GM12872 (cell line): ENCODE results near the gene ZNF554.

Experiments
- TF ChIP-seq, protein P1 (sequence below): IDR thresholded peaks from 3 replicates; pipeline ENCODE4 v1.5.1; 2011; ENCODE audit warnings: low read depth, mild to moderate bottlenecking, low read length, moderate library complexity; ENCODE audit not compliant: insufficient read depth

The ZNF554 gene

DNA sequence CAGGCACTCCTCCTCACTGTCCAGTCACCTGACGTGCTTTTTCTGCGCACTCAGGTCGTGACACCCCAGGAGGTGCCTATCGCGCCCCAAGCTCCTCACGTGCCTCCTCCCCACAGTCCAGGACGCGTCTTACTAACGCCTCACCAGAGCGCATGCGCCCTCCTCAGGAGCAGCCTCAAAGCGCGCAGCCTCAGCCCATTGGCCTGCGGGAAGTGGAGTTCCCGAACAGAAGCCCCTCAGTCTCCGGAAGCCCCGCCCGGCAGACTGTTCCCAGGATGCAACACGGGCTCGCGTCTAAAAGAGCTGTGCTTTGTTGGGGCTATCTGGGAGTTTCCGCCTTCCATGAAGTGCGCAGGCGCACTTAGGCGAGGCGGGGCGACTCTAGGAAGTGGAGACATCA is 39.2 kb downstream of the ZNF554 start:
- TF ChIP-seq, protein P1, sequence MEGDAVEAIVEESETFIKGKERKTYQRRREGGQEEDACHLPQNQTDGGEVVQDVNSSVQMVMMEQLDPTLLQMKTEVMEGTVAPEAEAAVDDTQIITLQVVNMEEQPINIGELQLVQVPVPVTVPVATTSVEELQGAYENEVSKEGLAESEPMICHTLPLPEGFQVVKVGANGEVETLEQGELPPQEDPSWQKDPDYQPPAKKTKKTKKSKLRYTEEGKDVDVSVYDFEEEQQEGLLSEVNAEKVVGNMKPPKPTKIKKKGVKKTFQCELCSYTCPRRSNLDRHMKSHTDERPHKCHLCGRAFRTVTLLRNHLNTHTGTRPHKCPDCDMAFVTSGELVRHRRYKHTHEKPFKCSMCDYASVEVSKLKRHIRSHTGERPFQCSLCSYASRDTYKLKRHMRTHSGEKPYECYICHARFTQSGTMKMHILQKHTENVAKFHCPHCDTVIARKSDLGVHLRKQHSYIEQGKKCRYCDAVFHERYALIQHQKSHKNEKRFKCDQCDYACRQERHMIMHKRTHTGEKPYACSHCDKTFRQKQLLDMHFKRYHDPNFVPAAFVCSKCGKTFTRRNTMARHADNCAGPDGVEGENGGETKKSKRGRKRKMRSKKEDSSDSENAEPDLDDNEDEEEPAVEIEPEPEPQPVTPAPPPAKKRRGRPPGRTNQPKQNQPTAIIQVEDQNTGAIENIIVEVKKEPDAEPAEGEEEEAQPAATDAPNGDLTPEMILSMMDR = no peak

DNA sequence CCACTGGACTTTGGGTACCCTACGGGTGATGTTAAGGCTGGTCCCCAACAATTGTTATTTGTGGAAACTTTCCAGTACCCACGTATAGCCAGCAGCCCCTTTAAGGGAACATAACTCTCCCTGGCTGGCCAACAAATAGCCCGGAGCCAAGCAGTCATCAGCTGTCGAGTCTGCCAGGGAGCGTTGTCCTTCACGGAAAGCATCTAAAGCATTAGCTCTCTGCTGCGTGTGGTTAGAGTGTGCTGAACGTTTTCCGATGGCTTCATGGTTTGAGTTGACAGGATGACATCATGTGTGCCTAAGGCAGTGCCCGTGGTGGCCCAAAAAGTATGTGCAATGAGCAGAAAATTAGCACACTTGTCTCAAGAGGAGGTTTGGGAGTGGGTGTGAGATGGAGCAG is 44.1 kb downstream of the ZNF554 start:
- TF ChIP-seq, protein P1 = no peak

DNA sequence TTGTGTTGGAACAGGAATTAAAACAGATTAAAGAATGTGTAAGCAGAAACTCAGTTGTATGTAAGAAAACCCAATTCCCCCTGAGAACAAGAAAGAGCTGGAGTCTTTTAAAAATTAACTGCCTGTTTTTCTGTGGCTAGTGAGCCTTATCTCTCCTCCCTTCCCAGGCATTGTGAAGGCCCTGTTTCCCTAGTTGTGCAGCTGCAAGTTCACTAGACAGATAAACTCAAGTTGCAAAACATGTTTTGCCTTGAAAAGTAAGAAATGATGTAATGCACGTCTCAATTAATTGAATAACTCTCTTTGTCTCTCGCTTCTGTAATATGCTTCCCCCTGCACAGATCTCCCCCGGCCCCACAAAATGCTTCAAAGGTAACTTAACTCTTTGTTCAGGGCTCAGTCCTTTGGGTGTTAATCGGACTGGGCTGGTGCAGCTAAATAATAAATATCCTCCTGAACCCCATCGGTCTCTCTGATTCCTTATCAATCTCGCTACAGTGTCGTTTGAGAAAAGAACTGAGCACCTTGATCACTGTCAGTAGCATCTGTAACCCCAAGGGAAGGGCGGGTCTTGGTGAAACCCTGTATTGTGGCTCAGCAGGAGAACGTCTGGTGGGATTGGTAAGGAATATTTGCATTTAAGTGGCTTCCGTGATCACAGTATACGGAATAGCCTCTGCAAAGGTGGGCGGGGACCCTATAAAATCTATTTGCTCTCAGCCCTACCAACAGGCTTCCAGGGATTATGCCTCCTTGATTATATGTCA is 45.8 kb downstream of the ZNF554 start:
- TF ChIP-seq, protein P1 = no peak

DNA sequence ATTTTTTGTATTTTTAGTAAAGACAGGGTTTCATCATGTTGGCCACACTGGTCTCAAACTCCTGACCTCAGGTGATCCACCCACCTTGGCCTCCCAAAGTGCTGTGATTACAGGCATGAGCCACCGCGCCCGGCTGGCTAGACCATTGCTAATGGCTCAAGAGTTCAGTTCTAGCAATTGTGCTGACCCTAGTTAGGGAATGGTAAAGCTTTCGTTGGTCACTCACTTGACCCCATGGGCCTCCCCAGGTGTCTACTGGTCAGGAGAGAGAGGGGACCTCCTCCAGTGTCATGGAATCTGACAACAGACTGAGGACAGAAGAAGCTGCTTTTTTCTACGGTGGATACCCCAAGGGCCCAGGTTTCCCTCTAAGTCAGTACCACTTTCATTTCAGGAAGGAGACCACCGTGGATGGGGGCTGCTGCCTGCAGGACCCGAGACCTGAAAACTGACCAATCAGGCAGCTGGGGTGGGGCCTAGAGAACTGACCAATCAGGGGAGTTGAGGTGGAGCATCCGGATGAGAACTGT is 46.9 kb downstream of the ZNF554 start:
- TF ChIP-seq, protein P1 = no peak

DNA sequence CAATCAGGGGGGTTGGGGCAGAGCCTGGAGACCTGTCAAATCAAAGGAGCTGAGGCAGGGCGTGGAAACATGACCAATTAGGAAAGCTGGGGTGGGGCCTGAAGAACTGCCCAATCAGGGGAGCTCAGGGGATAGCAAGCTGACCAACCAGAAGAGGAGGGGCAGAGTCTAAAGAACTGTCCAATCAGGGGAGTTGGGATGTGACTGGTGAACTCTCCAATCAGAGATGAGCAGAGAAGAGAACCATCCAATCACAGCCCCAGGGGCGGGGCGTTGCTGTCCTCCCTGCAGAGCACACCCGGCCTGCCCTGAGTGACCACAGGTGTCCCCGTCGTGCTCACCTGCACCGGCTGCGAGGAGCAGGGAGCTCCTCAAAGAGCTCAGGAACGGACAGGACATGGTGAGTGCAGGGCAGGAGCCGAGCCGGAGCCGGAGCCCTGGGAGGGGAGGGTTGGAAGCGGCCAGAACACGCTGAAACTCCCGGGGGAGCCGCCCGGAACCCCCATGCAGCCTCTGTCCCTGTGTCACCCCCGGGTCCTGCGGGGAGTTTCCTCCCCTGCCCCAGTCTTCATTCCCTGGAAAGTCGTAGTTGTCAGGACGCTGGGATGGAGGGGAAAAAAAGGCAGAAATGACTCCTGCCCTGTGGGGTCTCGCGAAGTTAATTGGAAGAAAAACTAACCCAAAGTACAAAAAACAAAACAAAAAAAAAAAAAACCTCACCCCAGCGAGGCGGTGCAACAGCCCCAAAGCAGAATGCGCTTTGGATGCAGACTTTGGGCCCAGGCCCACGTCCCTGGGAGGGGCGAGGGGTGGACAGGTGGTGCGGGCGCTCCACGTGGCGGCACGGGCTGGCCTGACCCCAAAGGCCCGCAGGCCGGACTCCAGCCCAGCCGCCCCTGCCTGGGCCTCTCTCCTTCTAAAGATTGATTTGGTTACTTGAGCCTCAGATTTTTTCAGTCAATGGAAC is 47.6 kb downstream of the ZNF554 start, which contains the start of gene ZNF556:
Gene ZNF556, plus strand, starts transcription at position 311 of the 967 bp plus-strand sequence. Its CDS starts 87 bp downstream, at position 398.
- TF ChIP-seq, protein P1 = no peak

DNA sequence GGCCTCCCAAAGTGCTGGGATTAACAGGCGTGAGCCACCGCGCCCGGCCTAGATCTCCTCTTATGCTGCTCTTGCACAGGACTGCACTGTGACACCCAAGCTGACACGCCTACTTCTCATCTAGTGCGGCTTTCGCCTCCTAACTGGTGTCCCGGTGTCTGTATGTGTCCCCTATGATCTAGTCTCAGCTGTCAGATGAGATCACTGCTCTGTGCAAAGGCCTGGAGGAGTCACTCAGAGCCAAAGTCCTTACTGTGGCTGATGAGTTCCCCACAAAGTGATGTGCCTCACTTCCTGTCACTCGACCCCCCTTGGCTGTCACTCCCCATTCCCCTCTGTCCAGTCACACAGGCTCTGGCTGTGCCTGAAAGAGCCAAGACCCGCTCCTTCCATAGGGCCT is 50.0 kb downstream of the ZNF554 start:
- TF ChIP-seq, protein P1 = no peak
